Activated CD4-positive, alpha-beta T cell treated with anti-CD3 and anti-CD28 coated beads, Interleukin-2, amount 50 U/mL, for 4 hours (primary cell): ENCODE data around the gene OLA1.
"Not testable (repeated sequence)": the region's sequence is repeated elsewhere in the genome, so short reads cannot be mapped to it uniquely, and the experiment has no call there.

Source experiments
- DNase-seq, 2 experiments: peaks; one replicate each; pipeline ENCODE4 v3.0.0-alpha.2; 2020

The OLA1 gene

DNA sequence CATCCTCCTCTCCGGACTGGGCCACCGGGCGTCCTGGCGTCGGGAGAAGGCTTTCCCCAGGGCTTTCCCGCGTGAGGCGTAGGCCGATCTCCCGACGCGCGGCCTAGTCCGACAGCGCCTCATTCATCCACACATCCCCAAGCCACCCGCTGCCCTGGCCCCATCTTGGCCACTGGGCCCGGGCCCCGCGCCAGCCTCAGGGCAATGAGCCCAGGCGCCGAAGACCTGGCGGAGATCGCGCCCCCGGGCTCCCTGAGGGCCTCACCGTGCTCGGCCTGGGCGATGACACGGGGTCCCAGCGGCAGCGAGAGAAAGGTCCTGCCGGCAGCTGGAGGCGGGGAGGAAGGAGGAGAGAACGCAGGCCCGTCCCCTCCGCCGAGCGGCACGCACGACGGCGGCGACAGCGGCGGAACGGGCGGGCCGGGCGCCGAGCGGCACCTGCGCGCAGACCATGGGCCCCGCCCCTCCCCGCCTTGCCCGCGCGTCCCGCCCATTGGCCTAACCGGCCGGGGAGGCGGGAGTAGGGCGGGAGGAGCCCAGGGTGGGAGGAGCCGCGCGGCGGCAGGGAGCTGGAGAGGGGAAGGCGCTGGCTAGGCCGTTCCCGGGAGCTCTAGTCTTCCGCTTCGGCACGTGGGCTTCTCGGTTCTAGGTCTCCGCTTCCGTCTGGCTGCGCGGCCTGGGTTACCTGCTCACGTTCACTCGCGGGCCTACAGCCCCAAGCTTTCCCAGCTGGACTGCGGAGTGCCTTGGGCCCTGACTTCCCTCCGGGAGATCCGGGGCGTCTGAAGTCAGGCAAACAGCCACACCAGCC is at the start of gene OLA1:
Gene OLA1 (minus strand): TSS at position 346 of the 811 bp plus-strand sequence. CDS start 1,717 bp downstream, outside the sequence.
- DNase-seq: peak; percentile 95 to 96

DNA sequence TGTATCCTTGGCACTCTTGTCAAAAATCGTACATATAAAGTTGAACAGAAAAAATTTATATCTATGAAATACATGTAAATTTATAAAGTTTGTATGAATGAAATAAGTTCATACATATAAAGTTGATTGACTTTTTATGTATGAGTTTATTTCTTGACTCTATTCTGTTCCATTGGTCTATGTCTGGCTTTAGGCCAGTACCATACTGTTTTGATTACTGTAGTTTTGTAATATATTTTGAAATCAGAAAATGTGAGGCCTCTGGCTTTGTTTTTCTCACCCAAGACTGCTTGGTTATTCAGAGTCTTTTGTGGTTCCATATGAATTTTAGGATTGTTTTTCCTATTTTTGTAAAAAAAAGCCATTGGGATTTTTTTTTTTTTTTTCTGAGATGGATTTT is 44.6 kb upstream of the OLA1 start:
- no peak for DNase-seq

- no peak for DNase-seq
Observed at GRCh38 chr2:174286172-174286571, 37.8 kb upstream of the OLA1 start.

DNA sequence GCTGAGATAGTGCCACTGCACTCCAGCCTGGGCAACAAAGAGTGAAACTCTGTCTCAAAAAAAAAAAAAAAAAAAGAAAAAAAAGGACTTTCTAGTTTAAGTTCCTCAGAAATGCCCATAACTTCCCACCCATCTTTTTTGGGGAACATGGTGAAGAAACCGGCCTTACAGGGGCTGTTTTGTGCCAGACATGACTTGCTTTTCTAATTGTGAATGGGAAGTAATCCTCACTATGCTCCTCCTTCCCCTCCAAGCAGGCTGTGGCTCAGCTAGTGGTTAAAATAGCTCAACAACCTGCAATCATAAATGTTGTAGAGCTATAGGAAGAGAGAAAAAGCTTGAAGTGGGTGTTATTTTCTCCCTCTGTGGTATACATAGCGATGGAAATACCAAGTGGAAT is 34.1 kb upstream of the OLA1 start:
- DNase-seq: no peak

DNA sequence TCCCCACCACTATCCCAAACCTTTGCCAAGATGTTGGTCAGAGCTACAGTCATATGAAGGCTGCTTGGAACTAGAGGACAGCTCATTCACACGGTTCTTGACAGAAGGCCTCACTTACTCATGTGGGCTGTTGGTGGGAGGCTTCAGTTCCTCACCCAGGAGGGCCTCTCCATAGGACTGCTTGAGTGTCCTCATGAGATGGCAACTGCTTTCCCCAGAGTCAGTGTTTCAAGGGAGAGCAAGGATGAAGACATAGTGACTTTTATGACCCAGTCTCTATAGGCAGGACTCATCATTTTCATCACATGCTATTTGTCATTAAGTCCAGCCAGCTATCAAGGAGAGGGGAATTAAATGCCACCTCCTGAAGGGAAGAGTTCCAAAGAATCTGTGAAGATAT is 33.4 kb upstream of the OLA1 start:
- no peak for DNase-seq

GRCh38 chr2:174280596-174280995 is 32.3 kb upstream of the OLA1 start:
- no peak for DNase-seq

- not testable (repeated sequence) for DNase-seq
Observed at GRCh38 chr2:174270263-174270662, 21.9 kb upstream of the OLA1 start.

DNA sequence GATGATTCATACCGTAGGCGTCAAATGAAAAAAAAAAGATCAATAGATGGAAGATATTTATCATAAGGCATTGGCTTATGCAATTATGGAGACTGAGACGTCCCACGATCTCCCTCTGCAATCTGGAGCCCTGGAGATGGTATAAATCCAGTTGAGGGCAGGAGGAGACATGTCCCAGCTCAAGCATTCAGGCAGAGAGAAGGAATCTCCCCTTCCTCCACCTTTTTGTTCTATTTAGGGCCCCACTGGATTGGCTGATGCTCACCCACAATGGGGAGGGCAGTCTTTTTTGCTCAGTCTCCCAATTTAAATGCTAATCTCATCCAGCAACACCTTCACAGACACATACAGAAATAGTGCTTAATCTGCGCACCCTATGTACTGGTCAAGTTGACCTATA is 18.0 kb upstream of the OLA1 start:
- no peak for DNase-seq

DNA sequence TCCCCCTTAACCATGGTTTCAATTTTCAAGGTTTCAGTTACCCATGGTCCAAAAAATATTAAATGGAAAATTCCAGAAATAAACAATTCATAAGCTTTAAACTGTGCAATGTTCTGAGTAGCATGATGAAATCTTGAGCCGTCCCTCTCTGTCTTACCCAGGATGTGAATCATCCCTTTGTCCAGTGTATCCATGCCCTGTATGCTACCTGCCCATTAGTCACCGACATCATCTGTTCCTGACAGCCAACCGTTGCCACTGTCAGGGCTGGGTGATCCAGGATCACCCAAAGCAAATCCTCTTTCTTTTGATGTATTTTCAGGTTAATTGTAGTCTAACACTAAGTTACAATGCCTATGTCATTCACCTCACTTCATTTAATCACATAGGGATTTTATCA is 15.7 kb upstream of the OLA1 start:
- no peak for DNase-seq

GRCh38 chr2:174259981-174260380 is 11.6 kb upstream of the OLA1 start:
- no peak for DNase-seq

GRCh38 chr2:174254267-174254666 is 5.9 kb upstream of the OLA1 start:
- no peak for DNase-seq

GRCh38 chr2:174248998-174249592 is 763 bp upstream of the OLA1 start:
- DNase-seq: no peak

- no peak for DNase-seq
Observed at GRCh38 chr2:174247474-174248186, 702 bp downstream of the OLA1 start.

DNA sequence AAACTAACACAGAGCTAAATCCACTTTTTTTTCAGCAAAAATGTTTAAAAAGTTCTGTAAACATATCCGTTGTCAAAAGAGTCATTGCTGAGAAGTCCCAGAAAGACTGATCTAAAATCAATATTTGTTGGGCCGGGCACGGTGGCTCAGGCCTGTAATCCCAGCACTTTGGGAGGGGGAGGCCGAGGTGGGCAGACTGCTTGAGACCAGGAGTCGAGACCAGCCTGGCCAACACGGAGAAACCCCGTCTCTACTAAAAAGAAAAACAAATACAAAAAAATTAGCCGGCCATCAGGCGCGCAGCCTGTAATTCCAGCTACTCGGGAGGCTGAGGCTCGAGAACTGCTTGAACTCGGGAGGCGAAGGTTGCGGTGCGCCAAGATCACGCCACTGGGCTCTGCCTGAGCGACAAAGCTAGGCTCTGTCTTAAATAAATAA is 1.4 kb downstream of the OLA1 start:
- no peak for DNase-seq

- DNase-seq: not testable (repeated sequence)
Observed at GRCh38 chr2:174245628-174246027, 2.7 kb downstream of the OLA1 start.

DNA sequence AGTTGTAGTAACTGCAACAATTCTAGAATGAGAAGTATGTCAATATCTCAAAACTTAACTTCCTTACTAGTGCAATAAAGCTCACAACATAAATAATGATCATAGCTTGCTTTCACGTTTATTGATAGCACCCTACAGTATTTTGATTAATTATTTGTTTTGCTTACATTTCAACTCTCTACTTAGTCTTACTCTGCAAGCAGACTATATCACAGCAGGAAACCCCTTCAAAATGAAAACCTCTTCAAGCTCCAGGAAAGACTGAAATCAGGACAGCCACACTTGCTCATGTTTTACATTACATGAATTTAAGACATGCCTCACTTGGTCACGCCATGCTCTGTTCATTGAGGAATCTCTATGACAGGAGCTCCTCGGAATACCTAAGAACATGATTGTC is 3.3 kb downstream of the OLA1 start:
- no peak for DNase-seq

DNA sequence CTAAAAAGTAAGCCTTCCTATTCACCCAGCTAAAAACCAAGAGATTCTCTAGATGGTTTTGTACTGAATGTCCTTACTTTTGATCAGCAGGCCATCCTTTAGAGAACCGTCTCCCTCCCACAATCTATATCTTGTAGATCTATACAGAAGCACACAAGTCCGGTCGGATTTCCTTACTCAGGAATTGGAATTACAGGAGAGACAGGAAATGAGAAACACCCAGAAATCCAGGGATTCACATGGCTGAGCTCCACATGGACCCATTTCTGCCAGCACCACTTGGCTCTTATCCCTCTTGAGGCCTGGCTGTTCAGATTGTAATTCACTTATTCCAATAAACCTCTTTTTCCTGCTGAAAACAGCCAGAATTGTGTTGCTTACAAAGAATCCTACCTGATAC is 4.5 kb downstream of the OLA1 start:
- no peak for DNase-seq

DNA sequence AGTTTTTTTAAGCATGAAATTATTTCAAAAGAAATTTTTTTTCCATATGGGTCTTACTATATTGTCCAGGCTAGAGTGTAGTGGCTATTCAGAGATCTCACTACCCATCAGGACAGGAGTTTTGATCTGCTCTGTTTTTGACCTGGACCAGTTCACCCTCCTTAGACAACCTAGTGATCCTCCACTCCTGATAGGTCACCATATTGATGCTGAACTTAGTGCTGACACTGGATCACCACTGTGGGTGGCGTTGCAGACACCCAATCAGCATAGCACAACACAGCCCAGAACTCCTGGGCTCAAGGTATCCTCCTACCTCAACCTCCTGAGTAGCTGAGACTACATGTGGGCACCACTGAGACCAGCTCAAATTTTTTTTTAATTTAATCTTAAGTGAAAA is 8.2 kb downstream of the OLA1 start:
- no peak for DNase-seq

GRCh38 chr2:174236429-174236828 is 11.9 kb downstream of the OLA1 start:
- DNase-seq: no peak

- no peak for DNase-seq
Observed at GRCh38 chr2:174235680-174236079, 12.7 kb downstream of the OLA1 start.

- no peak for DNase-seq
Observed at GRCh38 chr2:174233771-174234275, 14.5 kb downstream of the OLA1 start.

GRCh38 chr2:174227748-174228147 is 20.6 kb downstream of the OLA1 start:
- no peak for DNase-seq

DNA sequence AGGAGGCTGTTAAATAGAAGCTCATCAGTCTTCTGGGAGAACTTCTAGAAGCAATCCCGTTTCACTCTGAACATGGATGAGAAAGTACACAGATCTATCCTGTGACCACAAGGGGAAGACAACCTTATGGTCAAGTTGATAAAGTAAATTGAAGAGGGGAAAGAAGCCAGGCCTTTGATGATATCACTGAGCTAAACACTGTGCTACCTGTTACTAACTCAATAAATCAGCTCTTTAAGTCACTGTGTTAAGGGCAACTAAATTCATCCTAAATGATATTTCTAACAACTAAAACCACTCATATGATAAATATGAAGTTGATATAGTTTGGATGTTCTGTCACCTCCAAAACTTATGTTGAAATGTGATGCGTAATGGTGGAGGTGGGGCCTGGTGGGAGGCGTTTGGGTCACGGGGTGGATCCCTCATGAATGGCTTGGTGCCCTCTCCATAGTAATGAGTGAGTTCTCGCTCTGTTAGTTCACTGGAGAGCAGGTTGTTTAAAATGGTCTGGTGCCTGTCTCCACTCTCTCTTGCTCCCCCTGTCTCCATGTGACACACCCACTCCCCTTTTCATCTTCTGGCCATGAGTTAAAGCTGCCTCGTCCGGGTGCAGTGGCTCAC is 23.6 kb downstream of the OLA1 start:
- no peak for DNase-seq
